Jurkat, Clone E6-1 (cell line): ENCODE measurements around the gene RAB6B.
"Not testable (repeated sequence)": the region's sequence is repeated elsewhere in the genome, so short reads cannot be mapped to it uniquely, and the experiment has no call there.

Experiments
- DNase-seq: peaks from one replicate; pipeline ENCODE4 v3.0.0-alpha.2; 2011; ENCODE audit warnings: low read depth, low spot score
- H3K4me3 ChIP-seq: 2 replicates; pipeline ENCODE4 v1.5.1; 2011; ENCODE audit warnings: mild to moderate bottlenecking, low read length, control low read depth, moderate library complexity

Gene RAB6B

GRCh38 chr3:133799794-133800585, 95.7 kb downstream of the RAB6B start:
- no peak overlapping the region for H3K4me3 ChIP-seq
- no peak for DNase-seq

GRCh38 chr3:133797396-133798105, 98.1 kb downstream of the RAB6B start:
- no peak for DNase-seq
- H3K4me3 ChIP-seq, result no peak overlapping the region

- H3K4me3 ChIP-seq, result no peak overlapping the region
- peak; percentile 32 for DNase-seq
Observed at GRCh38 chr3:133792171-133792763, 103.4 kb downstream of the RAB6B start.

- no peak for DNase-seq
- no peak overlapping the region for H3K4me3 ChIP-seq
Observed at GRCh38 chr3:133788024-133788423, 107.7 kb downstream of the RAB6B start.

GRCh38 chr3:133783762-133784161, 111.9 kb downstream of the RAB6B start:
- no peak for DNase-seq
- no peak overlapping the region for H3K4me3 ChIP-seq

- no peak for DNase-seq
- H3K4me3 ChIP-seq, result no peak overlapping the region
Observed at GRCh38 chr3:133782454-133782853, 113.2 kb downstream of the RAB6B start.

GRCh38 chr3:133781570-133781969, 114.1 kb downstream of the RAB6B start:
- no peak overlapping the region for H3K4me3 ChIP-seq
- no peak for DNase-seq

GRCh38 chr3:133780756-133781155, 114.9 kb downstream of the RAB6B start:
- not testable (repeated sequence) for DNase-seq, H3K4me3 ChIP-seq

- no peak overlapping the region for H3K4me3 ChIP-seq
- no peak for DNase-seq
Observed at GRCh38 chr3:133779626-133780203, 116.0 kb downstream of the RAB6B start.

GRCh38 chr3:133777807-133778568, 117.7 kb downstream of the RAB6B start:
- no peak for DNase-seq
- H3K4me3 ChIP-seq, result no peak overlapping the region

- H3K4me3 ChIP-seq, result no peak overlapping the region
- DNase-seq, result no peak
Observed at GRCh38 chr3:133776794-133777438, 118.8 kb downstream of the RAB6B start.

GRCh38 chr3:133775835-133776234, 119.8 kb downstream of the RAB6B start:
- no peak overlapping the region for H3K4me3 ChIP-seq
- no peak for DNase-seq

GRCh38 chr3:133775309-133775708, 120.4 kb downstream of the RAB6B start:
- H3K4me3 ChIP-seq, result no peak overlapping the region
- DNase-seq, result no peak
